AG04450 (cell line): ENCODE measurements around the gene SEMA4A. TPM values are rescaled to one million over a fixed set of nuclear protein-coding genes. Genes with fewer than 3 reads are reported as not detected.

Experiments used
- CTCF ChIA-PET: fragments of 300-600, 350-600 bp; formaldehyde crosslinking; extraction: SDS; loops from one replicate; lab custom pipeline; 2022; ENCODE audit warnings: antibody characterized with exemption, inconsistent platforms; lab: Charles Lee
- POLR2A ChIA-PET: fragments of 350-600 bp; formaldehyde crosslinking; extraction: SDS; loops from one replicate; lab custom pipeline; 2021; ENCODE audit warnings: antibody characterized with exemption, inconsistent platforms; lab: Yijun Ruan, JAX
- DNase-seq: peaks from one replicate; pipeline ENCODE4 v3.0.0-alpha.2; 2011; ENCODE audit warnings: low read depth, low spot score
- H3K27ac ChIP-seq: one replicate; pipeline ENCODE4 v1.5.1; 2012; ENCODE audit warnings: low read depth, low read length, control low read depth
- H3K27me3 ChIP-seq: one replicate; pipeline ENCODE4 v1.6.0; 2012; ENCODE audit warnings: low read length; ENCODE audit not compliant: control insufficient read depth, insufficient read depth
- H3K4me3 ChIP-seq: 2 replicates; pipeline ENCODE4 v1.5.1; 2011; ENCODE audit warnings: mild to moderate bottlenecking, low read depth, low read length, control low read depth
- H3K9me3 ChIP-seq: 2 replicates; pipeline ENCODE4 v1.5.1; 2012; ENCODE audit warnings: low read length; ENCODE audit not compliant: control insufficient read depth, insufficient read depth
- polyA plus RNA-seq: library from polyadenylated mRNA; depleted of rRNA; stranded (reverse); fragments of >200 nt; gene quantifications from 2 replicates; pipeline ENCODE4 v1.2.3, GENCODE V29; 2011; rRNA removed
- small RNA-seq: library from RNA; depleted of rRNA; stranded (forward); fragments of <200 nt; gene quantifications from one replicate; pipeline ENCODE3, GENCODE V24; 2012; ENCODE audit warnings: low read depth; ENCODE audit not compliant: insufficient read length
- TF ChIP-seq, protein P1 (sequence below): IDR thresholded peaks from 2 replicates; pipeline ENCODE4 v1.5.1; 2011; ENCODE audit warnings: low read depth, low read length, control low read depth, inconsistent platforms

SEMA4A gene
- polyA plus RNA-seq, 1 experiment, result 0.60 TPM

DNA sequence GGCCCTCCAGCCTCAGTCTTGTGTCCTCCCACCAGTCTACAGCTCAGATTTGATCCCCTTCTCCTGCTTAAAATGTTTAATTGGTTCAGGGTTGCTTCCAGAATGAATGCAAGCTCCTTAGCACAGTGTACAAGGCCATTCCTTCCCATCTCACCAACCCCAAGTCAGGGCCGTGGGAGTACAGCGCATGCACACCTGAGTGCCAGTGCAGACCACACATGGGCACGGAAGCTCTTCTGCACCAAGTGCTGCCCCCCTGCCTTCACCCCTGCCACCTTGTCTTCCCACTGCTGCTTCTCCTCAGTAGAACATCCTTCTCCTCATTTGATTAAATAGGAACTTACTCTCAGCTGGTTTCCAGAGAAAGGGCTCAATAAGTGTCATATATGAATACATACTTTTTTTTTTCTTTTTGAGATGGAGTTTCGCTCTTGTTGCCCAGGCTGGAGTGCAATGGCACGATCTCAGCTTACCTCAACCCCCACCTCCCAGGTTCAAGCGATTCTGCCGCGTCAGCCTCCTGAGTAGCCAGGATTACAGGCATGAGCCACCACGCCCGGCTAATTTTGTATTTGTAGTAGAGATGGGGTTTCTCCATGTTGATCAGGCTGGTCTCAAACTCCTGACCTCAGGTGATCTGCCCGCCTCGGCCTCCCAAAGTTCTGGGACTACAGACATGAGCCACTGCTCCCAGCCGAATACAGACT is 68.8 kb downstream of the SEMA4A start:
- Histone ChIP-seq H3K9me3 (no peaks in the 10 kb centered on the region), H3K27ac (no peak overlapping the region), H3K27me3 (no peaks in the 10 kb centered on the region), H3K4me3 (no peak overlapping the region)
- CTCF ChIA-PET, result interaction anchor here (0.7 to 1.4 kb wide), 3 partner anchors 92 to 126 kb away, joined by 3 to 5 read pairs (median 3); no protein-coding TSS in a partner anchor
- TF ChIP-seq, protein P1, sequence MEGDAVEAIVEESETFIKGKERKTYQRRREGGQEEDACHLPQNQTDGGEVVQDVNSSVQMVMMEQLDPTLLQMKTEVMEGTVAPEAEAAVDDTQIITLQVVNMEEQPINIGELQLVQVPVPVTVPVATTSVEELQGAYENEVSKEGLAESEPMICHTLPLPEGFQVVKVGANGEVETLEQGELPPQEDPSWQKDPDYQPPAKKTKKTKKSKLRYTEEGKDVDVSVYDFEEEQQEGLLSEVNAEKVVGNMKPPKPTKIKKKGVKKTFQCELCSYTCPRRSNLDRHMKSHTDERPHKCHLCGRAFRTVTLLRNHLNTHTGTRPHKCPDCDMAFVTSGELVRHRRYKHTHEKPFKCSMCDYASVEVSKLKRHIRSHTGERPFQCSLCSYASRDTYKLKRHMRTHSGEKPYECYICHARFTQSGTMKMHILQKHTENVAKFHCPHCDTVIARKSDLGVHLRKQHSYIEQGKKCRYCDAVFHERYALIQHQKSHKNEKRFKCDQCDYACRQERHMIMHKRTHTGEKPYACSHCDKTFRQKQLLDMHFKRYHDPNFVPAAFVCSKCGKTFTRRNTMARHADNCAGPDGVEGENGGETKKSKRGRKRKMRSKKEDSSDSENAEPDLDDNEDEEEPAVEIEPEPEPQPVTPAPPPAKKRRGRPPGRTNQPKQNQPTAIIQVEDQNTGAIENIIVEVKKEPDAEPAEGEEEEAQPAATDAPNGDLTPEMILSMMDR, result no peak
- POLR2A ChIA-PET, result interaction anchor here (0.6 kb wide), 1 partner anchor 11 kb away, joined by 7 read pairs; no protein-coding TSS in a partner anchor
- no peak for DNase-seq

DNA sequence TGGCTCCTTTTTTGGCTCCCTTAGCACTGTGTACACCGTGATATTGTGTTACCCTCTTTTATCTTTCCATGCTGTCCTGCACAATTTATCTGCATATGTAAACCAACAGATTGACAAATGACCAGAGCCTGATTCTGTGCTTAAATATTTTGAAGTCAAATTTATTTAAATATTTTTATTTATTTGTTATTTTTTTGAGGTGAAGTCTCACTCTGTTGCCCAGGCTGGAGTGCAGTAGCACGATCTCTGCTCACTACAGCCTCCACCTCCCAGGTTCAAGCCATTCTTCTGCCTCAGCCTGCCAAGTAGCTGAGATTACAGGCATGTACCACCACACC is 72.3 kb downstream of the SEMA4A start:
- H3K27me3 ChIP-seq, result no peaks in the 10 kb centered on the region
- POLR2A ChIA-PET, result interaction anchor here (1.0 to 2.8 kb wide), 3 partner anchors 13 to 98 kb away, joined by 4 to 12 read pairs (median 5); partner anchors contain the start of gene PMF1
- no peak overlapping the region for H3K4me3 ChIP-seq
- H3K27ac ChIP-seq, result no peak overlapping the region
- TF ChIP-seq, protein P1, result no peak
- DNase-seq, result no peak
- H3K9me3 ChIP-seq, result no peaks in the 10 kb centered on the region
- CTCF ChIA-PET, result interaction anchor here (0.6 to 5.7 kb wide), 29 partner anchors 8 to 159 kb away, joined by 3 to 136 read pairs (median 7); partner anchors contain the start of genes MEX3A and PMF1

DNA sequence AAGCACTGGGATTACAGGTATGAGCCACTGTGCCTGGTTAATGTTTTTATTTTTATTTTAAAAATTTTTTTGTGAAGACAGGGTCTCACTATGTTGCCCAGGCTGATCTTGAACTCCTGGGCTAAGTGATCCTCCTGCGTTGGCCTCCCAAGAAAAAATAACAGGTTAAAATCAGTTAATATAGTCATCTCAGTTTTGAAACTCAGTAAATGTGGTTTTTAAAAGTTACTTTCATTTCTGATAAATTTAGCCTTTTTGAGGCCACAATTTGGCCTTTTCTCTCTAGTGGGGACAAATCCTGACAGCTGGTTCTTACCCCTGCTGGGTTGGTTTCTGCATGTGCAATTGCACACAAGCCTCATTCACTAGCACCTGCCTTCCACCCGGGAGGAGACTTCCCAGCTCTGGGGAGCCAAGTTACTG is 72.7 kb downstream of the SEMA4A start:
- DNase-seq, result no peak
- TF ChIP-seq, protein P1, result no peak
- Histone ChIP-seq H3K9me3 (no peaks in the 10 kb centered on the region), H3K4me3 (no peak overlapping the region), H3K27ac (no peak overlapping the region), H3K27me3 (no peaks in the 10 kb centered on the region)
- ChIA-PET CTCF (interaction anchor here (0.8 to 5.7 kb wide), 12 partner anchors 12 to 143 kb away, joined by 3 to 136 read pairs (median 16); partner anchors contain the start of genes MEX3A and PMF1), POLR2A (interaction anchor here (2.8 kb wide), 1 partner anchor 13 kb away, joined by 12 read pairs; the partner anchor contains the start of gene PMF1)

DNA sequence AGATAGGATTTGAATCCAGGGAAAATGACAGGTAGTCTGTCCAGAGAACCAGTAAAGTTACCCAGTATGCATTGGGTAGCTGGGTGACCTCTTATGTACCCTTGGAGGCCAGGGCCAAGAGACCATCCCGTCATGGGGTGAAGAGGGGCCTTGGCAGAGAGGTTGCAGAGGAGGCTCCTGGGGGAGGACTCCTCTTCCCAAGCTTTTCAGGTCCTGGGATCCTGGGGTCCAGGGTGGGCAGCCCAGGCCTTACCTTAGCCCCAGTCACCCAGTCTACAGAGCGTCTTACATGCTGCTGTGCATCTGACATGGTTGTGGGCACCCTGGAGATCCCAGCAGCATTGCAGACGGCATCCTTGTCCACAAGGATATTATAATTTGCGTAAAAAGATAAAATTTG is 73.4 kb downstream of the SEMA4A start:
- TF ChIP-seq, protein P1, result no peak
- ChIA-PET CTCF (interaction anchor here (5.2 to 5.7 kb wide), 3 partner anchors 82 to 137 kb away, joined by 68 to 136 read pairs (median 90); no protein-coding TSS in a partner anchor), POLR2A (interaction anchor here (2.8 kb wide), 1 partner anchor 14 kb away, joined by 12 read pairs; the partner anchor contains the start of gene PMF1)
- no peaks in the 10 kb centered on the region for H3K9me3 ChIP-seq
- H3K27ac ChIP-seq, result no peak overlapping the region
- DNase-seq, result no peak
- no peaks in the 10 kb centered on the region for H3K27me3 ChIP-seq
- H3K4me3 ChIP-seq, result no peak overlapping the region

Small RNA genes lying within 50 kb of the gene (small RNA-seq; reads per million reads assigned to genes)
- not detected for gene RF00568

Other genes starting within 250 kb of the SEMA4A start
- gene RIT1, start 242.2 kb upstream of the SEMA4A start, polyA plus RNA-seq, result 56.4 and 65.2 TPM in 2 replicates
- 34.9 and 39.0 TPM in 2 replicates for gene KHDC4, start 219.2 kb upstream of the SEMA4A start, polyA plus RNA-seq
- not detected in 2 replicates for gene RXFP4, start 211.9 kb upstream of the SEMA4A start, polyA plus RNA-seq
- 121 and 128 TPM in 2 replicates for gene ARHGEF2, start 175.0 kb upstream of the SEMA4A start, polyA plus RNA-seq
- 867 and 961 TPM in 2 replicates for gene SSR2, start 132.6 kb upstream of the SEMA4A start, polyA plus RNA-seq
- gene UBQLN4, start 99.8 kb upstream of the SEMA4A start, polyA plus RNA-seq, result 22.7 and 23.2 TPM in 2 replicates
- gene LAMTOR2, start 98.8 kb upstream of the SEMA4A start, polyA plus RNA-seq, result 42.4 and 60.4 TPM in 2 replicates
- gene RAB25, start 92.4 kb upstream of the SEMA4A start, polyA plus RNA-seq, result not detected in 2 replicates
- gene MEX3A, start 71.1 kb upstream of the SEMA4A start, polyA plus RNA-seq, result 11.8 and 14.6 TPM in 2 replicates
- 365 and 382 TPM in 2 replicates for gene LMNA, start 38.9 kb upstream of the SEMA4A start, polyA plus RNA-seq
- gene SLC25A44, start 40.5 kb downstream of the SEMA4A start, polyA plus RNA-seq, result 24.1 TPM in 2 replicates
- 43.5 and 53.3 TPM in 2 replicates for gene PMF1, start 59.4 kb downstream of the SEMA4A start, polyA plus RNA-seq
- gene BGLAP, start 88.6 kb downstream of the SEMA4A start, polyA plus RNA-seq, result 0.12 and 0.45 TPM in 2 replicates
- gene PAQR6, start 94.5 kb downstream of the SEMA4A start, polyA plus RNA-seq, result 0.20 and 0.26 TPM in 2 replicates
- 20.8 and 27.8 TPM in 2 replicates for gene SMG5, start 129.2 kb downstream of the SEMA4A start, polyA plus RNA-seq
- gene TMEM79, start 130.7 kb downstream of the SEMA4A start, polyA plus RNA-seq, result 1.6 and 1.8 TPM in 2 replicates
- 25.5 and 36.4 TPM in 2 replicates for gene GLMP, start 142.1 kb downstream of the SEMA4A start, polyA plus RNA-seq
- not detected in 2 replicates for gene VHLL, start 145.7 kb downstream of the SEMA4A start, polyA plus RNA-seq
- gene CCT3, start 184.7 kb downstream of the SEMA4A start, polyA plus RNA-seq, result 314 and 359 TPM in 2 replicates
- 0.27 and 0.48 TPM in 2 replicates for gene TSACC, start 184.9 kb downstream of the SEMA4A start, polyA plus RNA-seq
- gene RHBG, start 215.6 kb downstream of the SEMA4A start, polyA plus RNA-seq, result not detected in 2 replicates